ENCODE measurements around the gene RAB43. TPM values are rescaled to one million over a fixed set of nuclear protein-coding genes. Genes with fewer than 3 reads are reported as not detected.

Gene RAB43
- polyA plus RNA-seq, 1 donor from 2014 or later = 0.57 TPM

GRCh38 chr3:129131465-129132088, 10.0 kb upstream of the RAB43 start:
- Histone ChIP-seq H3K9ac (ENCODE audit: low read length) (no peak overlapping the region), H3K36me3 (ENCODE audit: insufficient read depth, low read length) (peaks cover 7% of the 10 kb centered on the region), H4K20me1 (ENCODE audit: insufficient read depth) (no peaks in the 10 kb centered on the region), H3K27me3 (ENCODE audit: insufficient read depth, low read depth, low read length) (no peaks in the 10 kb centered on the region), H3K4me2 (ENCODE audit: low read length) (no peak overlapping the region), H3F3A (ENCODE audit: insufficient read depth, low read length, poor library complexity, severe bottlenecking) (no peaks in the 10 kb centered on the region), H3K9me3 (ENCODE audit: low read length) (no peaks in the 10 kb centered on the region), H3K4me3 (ENCODE audit: low read length) (no peak overlapping the region), H3K9me2 (ENCODE audit: insufficient read depth, low read length) (no peaks in the 10 kb centered on the region), H3K79me2 (replicated peaks; ENCODE audit: insufficient read depth, low read length) (no peaks in the 10 kb centered on the region), H2AFZ (ENCODE audit: low read depth, low read length) (no peak overlapping the region), H3K27ac (ENCODE audit: low read length) (no peak overlapping the region)
- TF ChIP-seq SMC3 (conservative IDR thresholded peaks at IDR 0.05; ENCODE audit: poor library complexity) (no peak), CTCF (IDR thresholded peaks at IDR 0.05; ENCODE audit: poor library complexity, severe bottlenecking) (no peak), REST (IDR thresholded peaks at IDR 0.05; ENCODE audit: borderline replicate concordance) (no peak), POLR2AphosphoS5 (IDR thresholded peaks at IDR 0.05) (no peak), EZH2 (IDR thresholded peaks at IDR 0.05; ENCODE audit: borderline replicate concordance, insufficient read depth, low read length, poor library complexity, severe bottlenecking) (no peak), TAF1 (IDR thresholded peaks at IDR 0.05; ENCODE audit: low read depth) (no peak), RAD21 (conservative IDR thresholded peaks at IDR 0.05) (no peak), EP300 (conservative IDR thresholded peaks at IDR 0.05; ENCODE audit: poor library complexity, severe bottlenecking) (no peak), MXI1 (conservative IDR thresholded peaks at IDR 0.05; ENCODE audit: poor library complexity, severe bottlenecking) (no peak)

GRCh38 chr3:129130291-129130813, 8.7 kb upstream of the RAB43 start:
- H3K9me2 ChIP-seq (ENCODE audit: insufficient read depth, low read length) = no peaks in the 10 kb centered on the region
- H3K36me3 ChIP-seq (ENCODE audit: insufficient read depth, low read length) = peaks cover 7% of the 10 kb centered on the region
- H3K27ac ChIP-seq (ENCODE audit: low read length) = no peak overlapping the region
- H2AFZ ChIP-seq (ENCODE audit: low read depth, low read length) = no peak overlapping the region
- no peaks in the 10 kb centered on the region for H3K79me2 ChIP-seq (replicated peaks; ENCODE audit: insufficient read depth, low read length)
- no peak overlapping the region for H3K9ac ChIP-seq (ENCODE audit: low read length)
- H3F3A ChIP-seq (ENCODE audit: insufficient read depth, low read length, poor library complexity, severe bottlenecking) = no peaks in the 10 kb centered on the region
- no peak overlapping the region for H3K4me2 ChIP-seq (ENCODE audit: low read length)
- H3K27me3 ChIP-seq (ENCODE audit: insufficient read depth, low read depth, low read length) = no peaks in the 10 kb centered on the region
- no peaks in the 10 kb centered on the region for H4K20me1 ChIP-seq (ENCODE audit: insufficient read depth)
- no peak for TF ChIP-seq MXI1 (conservative IDR thresholded peaks at IDR 0.05; ENCODE audit: poor library complexity, severe bottlenecking)
- no peak for TF ChIP-seq REST (IDR thresholded peaks at IDR 0.05; ENCODE audit: borderline replicate concordance)
- TF ChIP-seq EP300 (conservative IDR thresholded peaks at IDR 0.05; ENCODE audit: poor library complexity, severe bottlenecking) = no peak
- no peak for TF ChIP-seq POLR2AphosphoS5 (IDR thresholded peaks at IDR 0.05)
- no peak for TF ChIP-seq SMC3 (conservative IDR thresholded peaks at IDR 0.05; ENCODE audit: poor library complexity)
- H3K9me3 ChIP-seq (ENCODE audit: low read length) = no peaks in the 10 kb centered on the region
- H3K4me3 ChIP-seq (ENCODE audit: low read length) = no peak overlapping the region
